Breast epithelium (tissue), 3 donors: ENCODE results near the gene CSAD.

Experiments used
- CTCF ChIP-seq, 3 donors: fragments of 450-650 bp; IDR thresholded peaks; one replicate each; pipeline ENCODE4 v1.5.1; 2016 to 2017; ENCODE audit warnings: antibody characterized with exemption in 3 of 3, mild to moderate bottlenecking in 3 of 3, moderate library complexity in 3 of 3
- POLR2AphosphoS5 ChIP-seq, 3 donors: sonication (generic); formaldehyde crosslinking; IDR thresholded peaks; one replicate each; pipeline ENCODE4 v1.6.1; 2017; ENCODE audit warnings: antibody characterized with exemption in 3 of 3

- TF ChIP-seq CTCF (IDR thresholded peaks at IDR 0.05) (no peak), POLR2AphosphoS5 (IDR thresholded peaks at IDR 0.05) (no peak)
Observed at GRCh38 chr12:53223389-53224060, 42.8 kb upstream of the CSAD start.
